AG08395 (cell line): ENCODE measurements around the gene PRMT2.
"Not testable (repeated sequence)": the region's sequence is repeated elsewhere in the genome, so short reads cannot be mapped to it uniquely, and the experiment has no call there.

Source experiments
- DNase-seq: peaks from one replicate; pipeline ENCODE4 v3.0.0; 2012; ENCODE audit warnings: mixed read lengths, low spot score

PRMT2 gene

DNA sequence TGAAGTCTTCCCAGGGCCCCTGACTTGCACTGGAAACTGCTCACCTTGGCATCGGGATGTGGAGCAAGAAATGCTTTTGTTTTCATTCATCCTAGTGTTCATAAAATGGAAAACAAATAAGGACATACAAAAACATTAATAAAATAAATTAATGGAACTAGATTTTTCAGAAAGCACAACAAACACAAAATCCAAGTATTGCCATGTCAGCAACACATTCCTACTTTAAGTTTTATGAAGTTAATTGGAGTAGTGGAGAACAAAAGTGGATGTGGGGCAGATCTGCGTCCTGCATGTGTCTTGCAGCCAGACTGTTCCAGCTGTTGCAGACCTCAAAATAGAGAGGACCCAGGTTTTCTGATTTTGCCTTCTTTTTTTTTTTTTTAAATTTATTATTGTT lies 32.9 kb downstream of the PRMT2 start:
- no peak for DNase-seq

- not testable (repeated sequence) for DNase-seq
These were observed 33.4 kb downstream of the PRMT2 start for GRCh38 chr21:46668904-46669303.

DNA sequence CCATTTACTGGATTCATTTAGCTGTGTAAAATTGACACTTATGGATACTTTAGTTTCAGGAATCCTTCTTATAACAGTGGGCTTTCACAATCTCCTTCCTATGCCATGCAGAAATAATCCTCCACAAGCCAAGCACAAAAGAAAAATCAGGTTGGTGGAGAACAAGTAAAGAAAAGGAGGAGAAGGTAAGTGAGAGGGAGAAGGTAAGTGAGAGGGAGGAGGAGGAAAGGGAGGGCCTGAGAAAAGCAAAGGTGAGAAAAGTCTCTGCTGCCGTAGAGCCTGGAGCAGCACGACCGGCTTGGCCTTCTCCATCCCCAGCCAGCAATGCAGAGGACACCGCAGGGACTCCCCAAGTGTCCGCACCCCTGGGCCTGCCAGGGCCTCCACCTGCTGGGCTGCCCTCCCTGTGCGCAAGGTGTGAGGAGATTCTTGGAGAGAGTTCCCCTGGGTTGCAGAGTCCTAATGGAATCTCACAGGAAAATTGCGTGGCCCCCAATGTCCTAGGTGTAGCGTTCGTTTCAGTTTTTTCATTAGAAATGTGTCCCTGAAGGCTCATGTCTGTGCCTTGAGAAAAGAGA lies 39.0 kb downstream of the PRMT2 start:
- no peak for DNase-seq

DNA sequence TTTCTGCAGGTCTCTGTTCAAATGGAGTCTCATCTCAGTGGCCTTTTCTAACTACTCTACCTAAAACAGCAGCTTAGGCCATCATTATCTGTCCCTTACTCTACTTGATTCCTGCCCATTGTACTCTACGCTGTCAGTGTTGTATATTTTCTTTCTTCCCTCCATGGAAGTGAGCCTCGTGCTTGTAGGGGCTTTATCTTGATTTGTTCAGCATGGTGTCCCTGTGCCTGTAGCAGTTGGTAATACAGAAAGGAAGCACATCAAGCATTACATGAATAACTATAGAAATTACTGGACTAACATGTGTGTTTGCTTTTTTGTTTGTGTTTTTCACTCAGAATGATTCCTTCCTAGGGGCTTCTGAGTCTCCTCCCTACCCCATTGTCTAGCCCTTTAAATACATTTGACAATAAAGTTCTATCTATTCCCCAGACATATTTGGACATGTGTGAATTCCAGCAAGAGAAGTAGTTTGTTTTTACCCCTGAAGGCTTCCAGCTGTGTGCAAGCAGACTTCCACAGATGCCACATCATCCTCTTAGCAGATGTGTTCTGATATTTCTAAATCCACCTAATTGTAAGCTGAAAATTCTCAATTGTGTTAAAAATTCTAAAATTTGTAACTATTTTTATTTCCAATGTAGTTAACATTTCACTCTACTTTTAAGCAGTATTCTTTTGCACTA lies 40.3 kb downstream of the PRMT2 start:
- DNase-seq, result no peak

DNA sequence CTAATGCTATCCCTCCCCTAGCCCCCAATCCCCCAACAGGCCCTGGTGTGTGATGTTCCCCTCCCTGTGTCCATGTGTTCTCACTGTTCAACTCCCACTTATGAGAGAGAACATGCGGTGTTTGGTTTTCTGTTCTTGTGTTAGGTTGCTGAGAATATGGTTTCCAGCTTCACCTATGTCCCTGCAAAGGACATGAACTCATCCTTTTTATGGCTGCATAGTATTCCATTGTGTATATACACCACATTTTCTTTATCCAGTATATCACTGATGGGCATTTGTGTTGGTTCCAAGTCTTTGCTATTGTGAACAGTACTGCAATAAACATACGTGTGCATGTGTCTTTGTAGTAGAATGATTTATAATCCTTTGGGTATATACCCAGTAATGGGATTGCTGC lies 41.1 kb downstream of the PRMT2 start:
- not testable (repeated sequence) for DNase-seq

GRCh38 chr21:46681593-46681992 lies 46.1 kb downstream of the PRMT2 start:
- DNase-seq, result not testable (repeated sequence)

- DNase-seq, result not testable (repeated sequence)
These were observed 63.2 kb downstream of the PRMT2 start for GRCh38 chr21:46698652-46699051.

GRCh38 chr21:46699104-46699503 lies 63.6 kb downstream of the PRMT2 start:
- DNase-seq, result not testable (repeated sequence)
